ENCODE data around the gene PDK4.

Gene PDK4

GRCh38 chr7:95602421-95602820, 6.1 kb upstream of the PDK4 start:
- no peak overlapping the region for H3K27ac ChIP-seq (ENCODE audit: low read length)
- no peaks in the 10 kb centered on the region for H3K9me3 ChIP-seq (ENCODE audit: insufficient read depth, low read length)
- H3K4me1 ChIP-seq (ENCODE audit: low read length), result no peaks in the 10 kb centered on the region
- TF ChIP-seq CTCF (IDR thresholded peaks at IDR 0.05; ENCODE audit: low read depth, low read length), result no peak
- TF ChIP-seq EZH2phosphoT487 (IDR thresholded peaks at IDR 0.05; ENCODE audit: low read depth), result no peak
- no peaks in the 10 kb centered on the region for H3K79me2 ChIP-seq (ENCODE audit: low read length)
- no peak overlapping the region for H2AFZ ChIP-seq (ENCODE audit: low read depth, low read length)
- H3K36me3 ChIP-seq (replicated peaks; ENCODE audit: low read depth, low read length), result no peaks in the 10 kb centered on the region
- H3K9ac ChIP-seq (ENCODE audit: low read length), result no peak overlapping the region
- H3K4me3 ChIP-seq (ENCODE audit: low read length), result no peak overlapping the region
- H4K20me1 ChIP-seq (ENCODE audit: insufficient read depth, low read length), result no peaks in the 10 kb centered on the region
- H3K4me2 ChIP-seq (ENCODE audit: low read length), result no peak overlapping the region
- H3K27me3 ChIP-seq (ENCODE audit: low read depth, low read length), result peaks cover 7% of the 10 kb centered on the region; the same call in 1 of the 2 replicates

DNA sequence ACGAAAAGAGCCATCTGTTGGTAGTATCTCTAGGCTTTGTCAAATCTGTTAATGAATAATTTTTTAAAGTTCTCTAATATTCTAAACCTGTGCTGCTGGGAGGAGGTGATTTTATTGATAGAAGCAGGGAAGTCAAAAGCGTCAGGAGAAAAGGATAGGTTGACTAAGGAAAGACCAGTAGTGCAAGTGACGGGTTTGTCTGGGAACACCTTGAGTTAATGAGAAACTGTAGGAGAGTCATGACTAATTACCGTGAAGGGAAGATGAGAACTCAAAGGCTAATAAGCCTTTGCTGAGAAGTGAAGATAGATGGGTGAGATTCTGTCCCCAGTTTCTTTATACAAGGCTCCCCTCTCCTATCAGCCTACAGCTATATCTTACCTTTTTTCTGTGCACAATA, 5.0 kb upstream of the PDK4 start:
- Histone ChIP-seq H3K27ac (ENCODE audit: low read length) (no peak overlapping the region), H3K4me3 (ENCODE audit: low read length) (no peak overlapping the region), H3K9me3 (ENCODE audit: insufficient read depth, low read length) (no peaks in the 10 kb centered on the region), H3K9ac (ENCODE audit: low read length) (no peak overlapping the region), H3K4me1 (ENCODE audit: low read length) (no peaks in the 10 kb centered on the region), H2AFZ (ENCODE audit: low read depth, low read length) (no peak overlapping the region), H4K20me1 (ENCODE audit: insufficient read depth, low read length) (no peaks in the 10 kb centered on the region), H3K4me2 (ENCODE audit: low read length) (no peak overlapping the region), H3K27me3 (ENCODE audit: low read depth, low read length) (peaks cover 7% of the 10 kb centered on the region; the same call in 1 of the 2 replicates), H3K36me3 (replicated peaks; ENCODE audit: low read depth, low read length) (no peaks in the 10 kb centered on the region), H3K79me2 (ENCODE audit: low read length) (no peaks in the 10 kb centered on the region)
- TF ChIP-seq EZH2phosphoT487 (IDR thresholded peaks at IDR 0.05; ENCODE audit: low read depth) (no peak), CTCF (IDR thresholded peaks at IDR 0.05; ENCODE audit: low read depth, low read length) (no peak)

DNA sequence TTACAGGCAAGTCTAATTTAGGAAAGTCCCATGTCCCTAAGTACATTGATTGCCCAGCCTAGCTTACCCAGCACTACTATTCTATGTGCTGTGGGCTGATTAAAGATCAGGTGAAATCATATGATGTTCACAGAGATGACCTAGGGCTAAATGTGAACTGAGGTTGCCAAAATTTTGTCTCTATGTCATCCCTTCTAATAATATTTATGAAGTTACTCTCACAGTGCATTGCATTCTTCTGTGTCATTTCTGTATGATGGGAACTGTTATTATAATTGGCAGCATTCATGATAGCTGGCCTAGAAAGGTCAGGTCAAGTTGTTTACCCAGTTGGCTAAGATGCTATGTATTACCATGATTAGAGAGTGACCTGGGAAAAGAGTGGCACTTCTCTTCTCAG, 2.8 kb upstream of the PDK4 start:
- Histone ChIP-seq H3K9ac (ENCODE audit: low read length) (no peak overlapping the region), H3K27me3 (ENCODE audit: low read depth, low read length) (peaks cover 7% of the 10 kb centered on the region; the same call in 1 of the 2 replicates), H3K9me3 (ENCODE audit: insufficient read depth, low read length) (no peaks in the 10 kb centered on the region), H3K36me3 (replicated peaks; ENCODE audit: low read depth, low read length) (no peaks in the 10 kb centered on the region), H2AFZ (ENCODE audit: low read depth, low read length) (no peak overlapping the region), H3K4me2 (ENCODE audit: low read length) (no peak overlapping the region), H3K4me1 (ENCODE audit: low read length) (no peaks in the 10 kb centered on the region), H3K4me3 (ENCODE audit: low read length) (no peak overlapping the region), H3K79me2 (ENCODE audit: low read length) (no peaks in the 10 kb centered on the region), H3K27ac (ENCODE audit: low read length) (no peak overlapping the region), H4K20me1 (ENCODE audit: insufficient read depth, low read length) (no peaks in the 10 kb centered on the region)
- TF ChIP-seq CTCF (IDR thresholded peaks at IDR 0.05; ENCODE audit: low read depth, low read length), result no peak
- TF ChIP-seq EZH2phosphoT487 (IDR thresholded peaks at IDR 0.05; ENCODE audit: low read depth), result no peak

DNA sequence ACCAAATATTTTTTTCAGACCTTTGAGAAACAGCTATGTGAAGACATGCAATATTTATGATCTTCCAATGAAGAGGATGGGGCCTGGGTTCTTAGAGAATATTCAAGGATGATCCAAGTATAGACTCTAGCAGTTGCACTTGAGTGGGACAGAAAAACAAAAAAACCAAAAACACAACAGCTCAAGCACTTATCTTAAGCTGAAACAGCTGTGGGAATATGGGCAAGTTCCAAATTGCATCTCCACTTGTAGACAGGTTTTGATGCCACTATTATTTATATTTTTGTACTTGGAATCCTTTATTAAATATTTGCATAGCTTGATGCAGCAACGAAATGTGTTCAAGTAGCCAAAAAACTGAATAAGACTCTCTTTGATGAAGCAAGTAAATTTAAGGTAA, 2.2 kb upstream of the PDK4 start:
- H3K79me2 ChIP-seq (ENCODE audit: low read length), result no peaks in the 10 kb centered on the region
- H2AFZ ChIP-seq (ENCODE audit: low read depth, low read length), result no peak overlapping the region
- no peak overlapping the region for H3K4me2 ChIP-seq (ENCODE audit: low read length)
- H3K4me3 ChIP-seq (ENCODE audit: low read length), result no peak overlapping the region
- no peaks in the 10 kb centered on the region for H3K36me3 ChIP-seq (replicated peaks; ENCODE audit: low read depth, low read length)
- no peaks in the 10 kb centered on the region for H3K9me3 ChIP-seq (ENCODE audit: insufficient read depth, low read length)
- no peak overlapping the region for H3K27ac ChIP-seq (ENCODE audit: low read length)
- no peaks in the 10 kb centered on the region for H4K20me1 ChIP-seq (ENCODE audit: insufficient read depth, low read length)
- no peak overlapping the region for H3K9ac ChIP-seq (ENCODE audit: low read length)
- no peaks in the 10 kb centered on the region for H3K4me1 ChIP-seq (ENCODE audit: low read length)
- H3K27me3 ChIP-seq (ENCODE audit: low read depth, low read length), result peaks cover 7% of the 10 kb centered on the region; the same call in 1 of the 2 replicates
- no peak for TF ChIP-seq EZH2phosphoT487 (IDR thresholded peaks at IDR 0.05; ENCODE audit: low read depth)
- no peak for TF ChIP-seq CTCF (IDR thresholded peaks at IDR 0.05; ENCODE audit: low read depth, low read length)

Measured in OCI-LY3 (cell line).